ENCODE measurements around the gene BSND. TPM values are rescaled to one million over a fixed set of nuclear protein-coding genes. Genes with fewer than 3 reads are reported as not detected.
A peak's percentile ranks its signal among the peaks of the same experiment; 100 is the strongest.

BSND gene
- total RNA-seq, 1 experiment from 2014 or later = 0.17 TPM

GRCh38 chr1:55061000-55061705 is 62.4 kb downstream of the BSND start:
- Histone ChIP-seq H3K56ac (ENCODE audit: insufficient read length, low read depth, low read length) (no peak overlapping the region), H3K4me2 (ENCODE audit: insufficient read depth, insufficient read length, low read length) (no peak overlapping the region), H3K9me3 (ENCODE audit: control insufficient read depth, low read depth, low read length) (no peaks in the 10 kb centered on the region), H2AFZ (ENCODE audit: low read length) (no peak overlapping the region), H3K9ac (ENCODE audit: extremely low read depth, insufficient read length, low read length) (no peak overlapping the region), H3K4me1 (ENCODE audit: insufficient read depth, low read length) (no peaks in the 10 kb centered on the region), H3K27ac (ENCODE audit: insufficient read length, low read depth, low read length) (no peak overlapping the region), H2BK12ac (ENCODE audit: insufficient read length, low read depth, low read length) (no peak overlapping the region), H4K8ac (replicated peaks; ENCODE audit: insufficient read length, low read depth, low read length) (no peak overlapping the region), H3T11ph (ENCODE audit: low read length) (no peak overlapping the region), H2BK20ac (ENCODE audit: low read depth, low read length, poor library complexity, severe bottlenecking) (no peak overlapping the region), H4K91ac (ENCODE audit: insufficient read length, low read depth, low read length) (no peak overlapping the region), H2BK5ac (ENCODE audit: insufficient read length, low read length) (no peak overlapping the region), H3K27me3 (ENCODE audit: insufficient read depth, low read length) (no peaks in the 10 kb centered on the region), H2AK5ac (ENCODE audit: insufficient read length, low read length) (no peak overlapping the region), H3K18ac (ENCODE audit: insufficient read length, low read depth, low read length) (no peak overlapping the region), H3K23me2 (ENCODE audit: insufficient read length, low read depth, low read length, poor library complexity, severe bottlenecking) (no peaks in the 10 kb centered on the region), H3K14ac (ENCODE audit: insufficient read depth, low read length) (no peak overlapping the region), H3K23ac (ENCODE audit: insufficient read length, low read depth, low read length) (no peak overlapping the region), H2BK15ac (ENCODE audit: low read depth, low read length) (no peak overlapping the region), H2BK120ac (ENCODE audit: low read depth, low read length, poor library complexity, severe bottlenecking) (no peak overlapping the region), H3K79me1 (ENCODE audit: insufficient read depth, low read depth, low read length, poor library complexity, severe bottlenecking) (no peaks in the 10 kb centered on the region), H3K79me2 (ENCODE audit: insufficient read depth, low read length) (no peaks in the 10 kb centered on the region), H3K4ac (ENCODE audit: low read depth, low read length) (no peak overlapping the region), H4K20me1 (ENCODE audit: control insufficient read depth, insufficient read depth, insufficient read length) (peaks cover 2% of the 10 kb centered on the region), H4K5ac (ENCODE audit: insufficient read length, low read depth, low read length) (no peak overlapping the region)
- Mint-ChIP-seq H3K27me3 (ENCODE audit: low read depth) (no peaks in the 10 kb centered on the region), H3K4me1 (no peaks in the 10 kb centered on the region), H3K9me3 (no peaks in the 10 kb centered on the region), H3K36me3 (ENCODE audit: insufficient read depth in 1 of 3, low read depth in 3 of 3) (peaks cover 12 to 77% (median 40%) of the 10 kb centered on the region in 3 experiments; a peak in 6 of 7 replicates), H3K27ac (no peak overlapping the region), H3K4me3 (no peak overlapping the region)
- TF ChIP-seq CTCF (conservative IDR thresholded peaks at IDR 0.05) = no peak
- peak; percentile 26 for DNase-seq
- no CpG with 5 or more reads among the region's 13 CpGs for WGBS (ENCODE audit: extremely low coverage, insufficient read length, low lambda C conversion rate)

Other genes with a start within 250 kb of the BSND start
- 10.2 and 10.6 TPM in 2 replicates for gene PARS2, start 234.4 kb upstream of the BSND start, total RNA-seq (2021)
- 0.55 and 0.59 TPM in 2 replicates for gene TTC22, start 197.6 kb upstream of the BSND start, total RNA-seq (2021)
- 318 and 340 TPM in 2 replicates for gene DHCR24, start 111.7 kb upstream of the BSND start, total RNA-seq (2021)
- gene TMEM61, start 18.3 kb upstream of the BSND start, total RNA-seq (2021) = 0.61 and 1.0 TPM in 2 replicates
- 72.2 and 75.1 TPM in 2 replicates for gene PCSK9, start 40.6 kb downstream of the BSND start, total RNA-seq (2021)
- gene USP24, start 216.4 kb downstream of the BSND start, total RNA-seq (2021) = 30.8 and 35.3 TPM in 2 replicates